Omental fat pad (tissue), 4 donors: ENCODE results near the gene EFCAB6. TPM values are rescaled to one million over a fixed set of nuclear protein-coding genes. Genes with fewer than 3 reads are reported as not detected.

Experiments used
- ATAC-seq: fragments of 150-250 bp; one replicate; pipeline ENCODE4 v1.9.1; 2016; ENCODE audit warnings: mild to moderate bottlenecking, moderate library complexity; ENCODE audit not compliant: low FRiP score
- DNase-seq: peaks from one replicate; pipeline ENCODE4 v3.0.0-alpha.2; 2019; ENCODE audit warnings: low spot score
- CTCF ChIP-seq, 3 donors: fragments of 450-650 bp; IDR thresholded peaks; one replicate each; pipeline ENCODE4 v1.5.1; 2016 to 2017; ENCODE audit warnings: antibody characterized with exemption in 3 of 3, mild to moderate bottlenecking in 3 of 3, moderate library complexity in 2 of 3
- total RNA-seq, 4 donors: library from RNA; depleted of rRNA; stranded (reverse); fragments of >200 nt; gene quantifications; one replicate each; pipeline ENCODE4 v1.1.0, GENCODE V29; 2016

The EFCAB6 gene
- total RNA-seq, 4 donors from 2014 or later: 0.48 to 3.2 (median 1.9) TPM

DNA sequence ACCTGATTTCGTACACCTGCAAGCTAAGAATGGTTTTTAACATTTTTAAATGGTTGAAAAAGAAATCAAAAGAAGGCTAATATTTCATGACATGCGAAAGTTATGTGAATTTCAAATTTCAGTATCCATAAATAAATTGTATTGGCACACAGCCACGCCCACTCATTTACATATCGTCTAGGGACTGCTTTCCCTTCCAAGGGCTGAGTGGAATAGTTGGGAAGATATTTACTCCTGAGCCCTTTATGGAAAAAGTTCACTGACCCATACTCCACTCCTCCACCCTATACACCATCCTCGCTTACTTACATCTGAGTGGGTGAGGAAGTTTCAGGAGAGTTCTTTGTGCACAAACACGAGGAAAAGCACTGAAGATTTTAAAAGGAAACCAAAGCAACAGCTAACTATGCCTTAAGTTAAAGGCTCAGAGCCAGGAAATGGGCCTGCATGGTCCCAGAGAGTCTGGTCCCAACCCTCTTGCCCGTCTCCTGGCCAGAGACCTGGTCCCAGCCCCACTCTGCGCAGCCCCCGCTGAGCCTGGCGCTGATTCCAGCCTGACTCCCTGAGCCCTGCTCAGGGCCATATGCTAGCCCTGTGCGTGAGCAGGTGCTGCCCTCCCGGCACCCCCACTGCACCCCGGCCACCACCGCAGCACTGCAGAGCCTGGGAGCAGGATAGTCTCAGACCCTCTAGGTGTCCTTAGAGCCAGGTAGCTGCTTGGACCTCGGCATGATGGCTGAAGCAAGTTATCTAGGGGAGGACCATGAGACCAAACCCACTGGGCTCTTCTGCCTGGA lies 69.8 kb downstream of the EFCAB6 start:
- no peak for TF ChIP-seq CTCF (IDR thresholded peaks at IDR 0.05)
- no peak for DNase-seq
- no peak for ATAC-seq

GRCh38 chr22:43740587-43741270 lies 71.4 kb downstream of the EFCAB6 start:
- no peak for TF ChIP-seq CTCF (IDR thresholded peaks at IDR 0.05)
- ATAC-seq (no peak), DNase-seq (no peak)

DNA sequence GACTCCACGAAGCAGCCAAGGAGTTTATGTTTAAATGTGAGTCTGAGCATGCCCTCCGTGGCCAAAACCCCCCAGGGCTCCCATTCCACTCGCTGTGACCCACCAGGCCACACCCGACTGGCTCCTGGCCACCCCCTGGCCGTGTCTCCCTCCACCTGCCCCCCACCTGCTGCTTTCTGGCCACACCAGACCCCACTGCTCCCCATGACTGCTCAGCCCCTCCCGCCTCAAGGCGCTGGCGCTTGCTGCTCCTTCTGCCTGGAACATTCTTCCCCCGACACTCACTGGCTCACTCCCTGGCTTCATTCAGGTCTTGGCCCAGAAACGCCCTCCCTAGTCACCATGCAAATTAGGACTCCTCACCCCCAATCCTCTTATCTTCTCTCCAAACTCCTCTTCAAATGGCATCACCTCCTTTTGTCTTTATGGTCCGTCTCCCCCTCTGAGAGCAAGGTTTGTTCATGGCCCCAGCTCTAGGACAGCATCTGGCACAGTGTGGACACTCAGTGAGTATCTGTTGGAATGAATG lies 72.2 kb downstream of the EFCAB6 start:
- DNase-seq (no peak), ATAC-seq (no peak)
- no peak for TF ChIP-seq CTCF (IDR thresholded peaks at IDR 0.05)

DNA sequence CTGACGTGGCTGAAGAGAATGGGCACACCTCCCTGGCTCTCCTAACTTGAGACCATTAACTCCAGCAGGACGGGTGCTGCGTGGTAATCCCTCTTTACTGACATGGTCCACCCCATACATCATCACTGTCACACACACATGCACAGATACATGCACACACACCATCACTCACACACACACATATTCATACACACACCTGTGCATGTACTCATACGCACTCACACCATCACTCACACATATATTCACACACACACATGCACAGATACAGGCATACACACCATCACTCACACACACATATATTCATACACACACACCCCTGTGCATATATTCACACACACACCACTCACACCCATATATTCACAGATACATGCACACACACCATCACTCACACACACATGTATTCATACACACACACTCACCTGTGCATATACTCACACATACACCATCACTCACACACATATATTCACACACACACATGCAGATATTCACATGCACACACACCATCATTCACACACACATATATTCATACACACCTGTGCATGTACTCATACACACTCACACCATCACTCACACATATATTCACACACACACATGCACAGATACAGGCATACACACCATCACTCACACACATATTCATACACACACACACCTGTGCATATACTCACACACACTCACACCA lies 74.8 kb downstream of the EFCAB6 start:
- ATAC-seq (no peak), DNase-seq (no peak)
- no peak for TF ChIP-seq CTCF (IDR thresholded peaks at IDR 0.05)

- ATAC-seq (no peak), DNase-seq (no peak)
- no peak for TF ChIP-seq CTCF (IDR thresholded peaks at IDR 0.05)
Observed at GRCh38 chr22:43736651-43737050, 75.5 kb downstream of the EFCAB6 start.

DNA sequence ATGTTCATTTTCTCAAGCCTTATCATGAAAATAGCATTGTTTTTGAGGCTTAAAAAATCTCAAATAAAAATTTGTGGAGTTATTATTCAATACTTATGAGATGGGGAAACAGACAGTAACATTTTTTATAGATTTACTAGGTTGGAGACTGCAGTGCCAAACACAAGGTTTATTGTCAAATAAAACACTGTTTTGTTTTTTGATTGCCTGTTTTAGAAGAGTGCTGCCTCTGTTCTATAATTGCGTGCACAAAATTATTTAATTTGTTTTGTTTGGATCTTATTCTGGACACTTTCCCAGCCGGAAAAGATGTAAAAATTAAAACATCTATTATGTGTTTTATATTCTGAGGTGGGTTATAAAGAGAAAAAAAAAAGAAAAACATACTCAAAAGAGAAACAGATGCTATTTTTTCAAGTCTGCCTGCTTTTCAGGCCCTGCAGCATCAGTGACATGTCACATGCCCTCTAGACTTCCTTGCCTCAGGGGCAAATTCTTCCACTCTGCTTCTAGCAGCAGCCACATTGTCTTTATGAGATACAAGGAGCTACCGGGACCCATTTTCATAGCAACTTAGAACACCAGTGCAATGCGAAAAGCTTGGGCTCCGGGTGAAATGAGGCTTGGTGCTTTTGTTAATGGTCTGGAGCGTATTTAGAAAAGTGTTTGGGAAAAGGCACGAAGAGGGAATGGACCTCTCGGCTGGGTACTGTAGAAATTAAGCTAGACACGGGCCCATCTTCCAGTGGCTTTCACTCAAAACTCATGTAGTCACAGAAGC lies 77.5 kb downstream of the EFCAB6 start:
- ATAC-seq: no peak

More for the DNA sequence above, 77.5 kb downstream of the EFCAB6 start:
- TF ChIP-seq CTCF (IDR thresholded peaks at IDR 0.05): no peak
- DNase-seq: no peak
